HCEC 1CT (cell line): ENCODE measurements around the gene AQP4.

ENCODE experiments used
- DNase-seq: peaks from one replicate; pipeline ENCODE4 v3.0.0-alpha.2; 2017

Gene AQP4

GRCh38 chr18:26832302-26832701 is 33.2 kb downstream of the AQP4 start:
- no peak for DNase-seq

- no peak for DNase-seq
These were observed 37.9 kb downstream of the AQP4 start for GRCh38 chr18:26827581-26827980.

GRCh38 chr18:26826656-26827235 is 38.8 kb downstream of the AQP4 start:
- DNase-seq, result no peak

DNA sequence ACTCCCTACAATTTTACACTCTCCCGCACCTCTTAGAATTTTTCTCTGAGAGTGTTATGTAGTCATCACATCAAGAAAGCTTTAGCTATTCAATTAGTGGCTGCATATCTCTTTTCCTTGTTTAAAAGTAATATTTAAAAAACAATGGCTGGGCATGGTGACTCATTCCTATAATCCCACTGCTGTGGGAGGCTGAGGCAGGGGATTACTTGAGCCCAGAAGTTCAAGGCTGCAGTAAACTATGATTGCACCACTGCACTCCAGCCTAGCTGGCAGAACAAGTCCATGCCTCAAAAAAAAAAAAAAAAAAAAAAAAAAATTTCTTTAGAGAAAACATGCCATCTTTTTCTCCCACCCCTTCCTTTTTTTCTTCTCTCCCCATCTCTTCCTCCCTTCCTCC is 44.3 kb downstream of the AQP4 start:
- DNase-seq, result no peak

DNA sequence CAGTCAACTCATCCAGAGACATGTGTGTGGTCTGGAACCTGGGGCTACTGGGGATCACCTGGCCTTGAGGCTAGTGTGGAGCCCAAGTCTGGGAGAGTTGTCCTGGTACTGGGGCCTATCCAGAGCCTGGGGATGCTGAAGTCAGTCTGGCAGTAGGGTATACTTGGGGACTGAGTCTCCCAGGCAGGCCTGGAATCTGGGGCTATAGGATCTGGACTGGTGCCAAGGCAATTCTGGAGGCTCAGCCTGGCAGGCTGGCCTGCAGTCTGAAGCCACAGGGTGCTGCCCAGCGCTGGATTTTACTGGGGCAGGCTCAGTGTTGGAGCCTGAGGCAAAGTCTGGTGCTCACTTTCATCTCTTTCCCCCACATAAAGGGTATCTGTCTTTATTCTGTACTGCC is 46.5 kb downstream of the AQP4 start:
- no peak for DNase-seq

GRCh38 chr18:26818461-26818860 is 47.0 kb downstream of the AQP4 start:
- DNase-seq, result no peak

- no peak for DNase-seq
These were observed 52.5 kb downstream of the AQP4 start for GRCh38 chr18:26813043-26813442.

- no peak for DNase-seq
These were observed 53.0 kb downstream of the AQP4 start for GRCh38 chr18:26812462-26812861.

GRCh38 chr18:26809346-26809745 is 56.2 kb downstream of the AQP4 start:
- no peak for DNase-seq

DNA sequence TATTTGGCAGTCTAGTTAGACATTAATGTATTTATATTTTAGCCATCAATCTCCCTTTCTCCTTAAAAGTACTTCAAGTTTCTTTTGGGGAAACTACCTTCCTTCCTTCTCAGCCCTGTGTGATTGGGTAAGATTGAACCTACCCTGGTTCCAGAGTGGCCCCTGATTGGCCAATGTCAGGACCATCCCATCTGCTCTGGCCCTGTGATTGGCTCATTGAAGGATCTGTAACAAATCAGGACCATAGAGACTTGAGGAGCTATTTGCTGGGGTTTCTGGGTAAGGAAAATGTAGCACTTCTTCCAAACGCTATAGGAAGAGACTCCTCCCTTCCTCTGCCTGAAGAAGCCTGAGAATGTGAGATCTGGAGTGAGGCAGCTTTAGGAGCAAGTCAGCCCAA is 59.3 kb downstream of the AQP4 start:
- no peak for DNase-seq

GRCh38 chr18:26804519-26804918 is 61.0 kb downstream of the AQP4 start:
- DNase-seq, result no peak

GRCh38 chr18:26803643-26804042 is 61.9 kb downstream of the AQP4 start:
- DNase-seq, result no peak

DNA sequence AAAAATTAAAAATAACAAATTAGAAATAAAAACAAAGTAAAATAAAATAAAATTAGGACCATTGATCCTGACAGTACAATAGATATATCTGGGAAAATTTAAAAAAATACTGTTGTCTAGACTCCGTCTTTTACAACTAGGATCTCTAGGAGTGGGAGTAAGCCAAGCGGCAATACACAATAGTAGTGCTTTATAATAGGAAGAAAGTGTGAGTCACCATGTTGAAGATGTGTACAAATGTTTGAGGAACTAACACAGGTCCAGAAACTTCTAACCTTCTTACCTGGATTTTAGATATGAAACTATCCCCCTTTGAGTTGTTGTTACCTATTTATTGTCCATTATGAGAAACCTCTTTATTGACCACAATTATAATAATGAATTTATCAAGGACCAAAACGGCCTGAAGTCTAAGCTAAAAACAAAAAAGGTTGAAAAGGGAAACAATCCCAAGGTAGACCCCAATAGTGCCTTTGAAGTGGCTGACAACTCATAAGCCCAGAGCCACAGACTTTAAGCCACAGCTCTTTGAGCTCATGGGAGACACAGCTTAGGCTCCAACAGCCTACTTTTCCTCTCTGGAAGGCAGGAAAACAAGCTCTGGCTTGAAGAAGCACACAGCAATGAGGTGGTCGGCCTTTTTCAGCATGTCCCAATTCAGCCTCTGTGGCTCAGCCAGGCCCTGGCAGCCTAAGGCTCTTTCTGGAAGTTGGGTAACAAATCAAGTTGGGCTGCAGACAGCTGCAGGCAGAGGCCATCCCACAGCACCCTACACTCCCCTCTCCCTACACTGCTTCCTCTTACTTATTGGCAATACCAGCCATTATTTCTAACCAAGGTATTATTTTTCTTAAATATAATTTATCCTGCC is 62.9 kb downstream of the AQP4 start:
- DNase-seq, result no peak
